Right lobe of liver (tissue), 6 donors: ENCODE measurements around the gene OR10G3. TPM values are rescaled to one million over a fixed set of nuclear protein-coding genes. Genes with fewer than 3 reads are reported as not detected.
A peak's percentile ranks its signal among the peaks of the same experiment; 100 is the strongest.
"Not testable (repeated sequence)": the region's sequence is repeated elsewhere in the genome, so short reads cannot be mapped to it uniquely, and the experiment has no call there.

Experiments used
- ATAC-seq, 4 donors: fragments of 200-7000 bp; cut with Tn5 transposase; one replicate each; pipeline ENCODE4 v1.9.1; 2020; ENCODE audit warnings: mild to moderate bottlenecking in 4 of 4, moderate library complexity in 4 of 4
- DNase-seq, 3 donors: peaks; one replicate each; pipeline ENCODE4 v3.0.0-alpha.2; 2020
- H3K27ac ChIP-seq, 3 donors: fragments of 200-600 bp; one replicate each; pipeline ENCODE4 v1.8.0; 2022
- H3K27me3 ChIP-seq, 2 donors: fragments of 200-600 bp; one replicate each; pipeline ENCODE4 v1.8.0; 2022
- H3K36me3 ChIP-seq, 4 donors: fragments of 200-600 bp; sonication (generic) in 1 of 4; one replicate each; pipeline versions ENCODE4 v1.5.1 to v1.8.0; 2017 to 2022; ENCODE audit warnings: control low read depth in 1 of 4
- H3K4me1 ChIP-seq, 4 donors: fragments of 200-600 bp; sonication (generic) in 1 of 4; one replicate each; pipeline versions ENCODE4 v1.5.1 to v1.8.0; 2017 to 2022; ENCODE audit warnings: control low read depth in 1 of 4
- H3K4me3 ChIP-seq, 3 donors: fragments of 200-600 bp; one replicate each; pipeline ENCODE4 v1.8.0; 2022
- H3K9me3 ChIP-seq, 4 donors: fragments of 200-600 bp; sonication (generic) in 1 of 4; one replicate each; pipeline versions ENCODE4 v1.5.1 to v1.8.0; 2017 to 2022; ENCODE audit warnings: control low read depth in 1 of 4
- CTCF ChIP-seq, 4 donors: fragments of 200-600 bp in 3 of 4; fragments of 450-650 bp in 1 of 4; IDR thresholded peaks; one replicate each; pipeline versions ENCODE4 v1.5.1 to v1.8.0; 2016 to 2022; ENCODE audit warnings: antibody characterized with exemption in 4 of 4, mild to moderate bottlenecking in 2 of 4
- POLR2A ChIP-seq: fragments of 450-650 bp; IDR thresholded peaks from one replicate; pipeline ENCODE4 v1.6.1; 2017; ENCODE audit warnings: antibody characterized with exemption, mild to moderate bottlenecking
- WGBS: methylation state at CpG from one replicate; pipeline ENCODE4 v1.1.6; 2018; ENCODE audit warnings: low coverage, low lambda C conversion rate; ENCODE audit not compliant: insufficient coverage; ENCODE audit errors: missing lambda C conversion rate; 5-methylcytosine and 5-hydroxymethylcytosine counted together
- intact Hi-C, 2 donors: fragments of 100-400 bp; cut with DNase I; formaldehyde crosslinking; loops; one replicate each; pipeline versions ENCODE4 v1.11.2 to v1.14.1; 2022
- total RNA-seq, 6 experiments: library from RNA; depleted of rRNA in 2 of 6; stranded (reverse); fragments of >200 nt in 2 of 6; fragmentation: NEBNext Ultra II Directional in 3 of 6; extraction: Animal tissue kit (Norgen Biotek cat#: 25700) in 3 of 6; gene quantifications; one replicate each; pipeline versions ENCODE4 v1.1.0 to v1.2.4, GENCODE V29; 2016 to 2023
- donor health status: DM: no; HTN: yes; CAD: no.
- donor health status: DM: no; HTN: no; CAD: no.
- donor health status: DM: no; HTN: no; CAD: no.
- donor health status: DM: no; HTN: yes; CAD: no.
- donor health status: DM: no; HTN: yes; CAD: no.

Gene OR10G3
- total RNA-seq, 6 experiments from 2014 or later: not detected

- no peak for DNase-seq
- Histone ChIP-seq H3K36me3 (no peaks in the 10 kb centered on the region), H3K27me3 (no peaks in the 10 kb centered on the region), H3K9me3 (no peaks in the 10 kb centered on the region), H3K4me3 (no peak overlapping the region), H3K27ac (no peak overlapping the region), H3K4me1 (peaks cover 0 to 5% (median 0%) of the 10 kb centered on the region in 4 donors)
- no peak for ATAC-seq
- WGBS: 71% methylated on average over 5 of the region's 8 CpGs
- TF ChIP-seq CTCF (IDR thresholded peaks at IDR 0.05) (no peak), POLR2A (no peak)
- intact Hi-C loops: loop anchor here in 1 of 2 donors (10.0 kb wide), 1 partner anchor 64 kb away; no protein-coding TSS in a partner anchor
Measured at GRCh38 chr14:21558703-21559170, 21.1 kb downstream of the OR10G3 start.

- Histone ChIP-seq H3K27ac (peak overlapping the region in 1 of 3 donors; percentile 26), H3K4me3 (peak overlapping the region in 2 of 3 donors; percentile 37 to 39), H3K36me3 (no peaks in the 10 kb centered on the region), H3K9me3 (no peaks in the 10 kb centered on the region), H3K4me1 (peaks cover 0 to 5% (median 0%) of the 10 kb centered on the region in 4 donors), H3K27me3 (no peaks in the 10 kb centered on the region)
- ATAC-seq: peak; percentile 91 to 97 (median 95)
- intact Hi-C loops: loop anchor here in 1 of 2 donors (10.0 kb wide), 1 partner anchor 62 kb away; no protein-coding TSS in a partner anchor
- WGBS: 9% methylated on average over 11 of the region's 11 CpGs
- TF ChIP-seq CTCF (IDR thresholded peaks at IDR 0.05) (peak; percentile 67 to 73 (median 68)), POLR2A (no peak)
- DNase-seq: peak in 2 of 3 donors; percentile 28 to 68
Measured at GRCh38 chr14:21557084-21557901, 22.6 kb downstream of the OR10G3 start.

GRCh38 chr14:21556378-21557083 lies 23.3 kb downstream of the OR10G3 start:
- H3K27ac ChIP-seq: no peak overlapping the region
- H3K36me3 ChIP-seq: no peaks in the 10 kb centered on the region
- no peaks in the 10 kb centered on the region for H3K27me3 ChIP-seq
- ATAC-seq: no peak
- no peak overlapping the region for H3K4me3 ChIP-seq
- peaks cover 0 to 5% (median 0%) of the 10 kb centered on the region in 4 donors for H3K4me1 ChIP-seq
- H3K9me3 ChIP-seq: no peaks in the 10 kb centered on the region
- intact Hi-C loops: loop anchor here in 1 of 2 donors (10.0 kb wide), 1 partner anchor 62 kb away; no protein-coding TSS in a partner anchor
- TF ChIP-seq POLR2A (no peak), CTCF (IDR thresholded peaks at IDR 0.05) (no peak)
- DNase-seq: no peak
- WGBS: 60% methylated on average over 5 of the region's 5 CpGs

- H3K36me3 ChIP-seq: no peaks in the 10 kb centered on the region
Measured at GRCh38 chr14:21553266-21553665, 26.6 kb downstream of the OR10G3 start.

GRCh38 chr14:21544588-21544987 lies 35.3 kb downstream of the OR10G3 start:
- H3K4me1 ChIP-seq, DNase-seq, intact Hi-C loops, H3K4me3 ChIP-seq, H3K9me3 ChIP-seq, H3K36me3 ChIP-seq, H3K27ac ChIP-seq, ATAC-seq, H3K27me3 ChIP-seq: not testable (repeated sequence)
- WGBS: 87% methylated on average over 6 of the region's 7 CpGs

More at GRCh38 chr14:21553266-21553665, 26.6 kb downstream of the OR10G3 start:
- no peak overlapping the region for H3K27ac ChIP-seq
- no peak for ATAC-seq
- 85% methylated on average over 3 of the region's 3 CpGs for WGBS
- intact Hi-C loops: loop anchor here in 1 of 2 donors (10.0 kb wide), 1 partner anchor 58 kb away; no protein-coding TSS in a partner anchor
- TF ChIP-seq CTCF (IDR thresholded peaks at IDR 0.05) (no peak), POLR2A (no peak)
- no peak overlapping the region for H3K4me3 ChIP-seq
- H3K27me3 ChIP-seq: no peaks in the 10 kb centered on the region
- no peak for DNase-seq
- H3K4me1 ChIP-seq: peaks cover 0 to 5% (median 0%) of the 10 kb centered on the region in 4 donors
- H3K9me3 ChIP-seq: no peaks in the 10 kb centered on the region
